OCI-LY1 (cell line): ENCODE data around the gene HDGFL2.
A peak's percentile ranks its signal among the peaks of the same experiment; 100 is the strongest.

ENCODE experiments used
- H2AFZ ChIP-seq: fragments of 200-600 bp; sonication (generic), shearing (Covaris generic); 2 replicates; pipeline ENCODE4 v1.6.0; 2014; ENCODE audit warnings: antibody characterized with exemption, mild to moderate bottlenecking, low read length
- H3F3A ChIP-seq: fragments of 200-600 bp; sonication (generic), shearing (Covaris generic); 2 replicates; pipeline ENCODE4 v1.6.0; 2014; ENCODE audit warnings: mild to moderate bottlenecking, antibody characterized with exemption, low read length, moderate library complexity; ENCODE audit not compliant: insufficient read depth
- H3K27ac ChIP-seq: fragments of 200-600 bp; sonication (generic); 2 replicates; pipeline ENCODE4 v1.5.1; 2014; ENCODE audit warnings: low read length, mixed run types, mild to moderate bottlenecking, low read depth; ENCODE audit not compliant: poor library complexity, severe bottlenecking
- H3K27me3 ChIP-seq: fragments of 200-600 bp; sonication (generic); 2 replicates; pipeline ENCODE4 v1.6.0; 2014; ENCODE audit warnings: antibody characterized with exemption, mild to moderate bottlenecking, low read length, moderate library complexity; ENCODE audit not compliant: insufficient read depth
- H3K36me3 ChIP-seq: fragments of 200-600 bp; sonication (generic); 2 replicates; pipeline ENCODE4 v1.6.1; 2014; ENCODE audit warnings: mild to moderate bottlenecking, antibody characterized with exemption, low read length, moderate library complexity, mixed read lengths; ENCODE audit not compliant: insufficient read depth
- H3K4me1 ChIP-seq: fragments of 200-600 bp; sonication (generic); 2 replicates; pipeline ENCODE4 v1.5.1; 2014; ENCODE audit warnings: mild to moderate bottlenecking, low read length, moderate library complexity; ENCODE audit not compliant: insufficient read depth, severe bottlenecking
- H3K4me2 ChIP-seq: fragments of 200-600 bp; sonication (generic), shearing (Covaris generic); 2 replicates; pipeline ENCODE4 v1.6.1; 2014; ENCODE audit warnings: low read length
- H3K4me3 ChIP-seq: fragments of 200-600 bp; sonication (generic); 2 replicates; pipeline ENCODE4 v1.5.1; 2014; ENCODE audit warnings: low read length, low read depth, mild to moderate bottlenecking, mixed read lengths; ENCODE audit not compliant: poor library complexity, severe bottlenecking
- H3K79me2 ChIP-seq: fragments of 200-600 bp; shearing (Covaris generic); 2 replicates; pipeline ENCODE4 v1.6.1; 2016; ENCODE audit warnings: mixed run types, low read length, mixed read lengths; ENCODE audit not compliant: insufficient read depth
- H3K9ac ChIP-seq: fragments of 200-600 bp; sonication (generic), shearing (Covaris generic); 2 replicates; pipeline ENCODE4 v1.6.1; 2014; ENCODE audit warnings: mild to moderate bottlenecking, low read length, mixed read lengths
- H3K9me2 ChIP-seq: fragments of 200-600 bp; sonication (generic), shearing (Covaris generic); 2 replicates; pipeline ENCODE4 v1.6.1; 2014; ENCODE audit warnings: low read depth, mild to moderate bottlenecking, low read length, mixed read lengths
- H3K9me3 ChIP-seq: fragments of 200-600 bp; shearing (Covaris generic); 2 replicates; pipeline ENCODE4 v1.6.1; 2014; ENCODE audit warnings: low read length, mixed read lengths
- H4K20me1 ChIP-seq: fragments of 200-600 bp; sonication (generic), shearing (Covaris generic); 2 replicates; pipeline ENCODE4 v1.6.0; 2016; ENCODE audit warnings: mild to moderate bottlenecking, low read length; ENCODE audit not compliant: insufficient read depth
- CTCF ChIP-seq: fragments of 200-600 bp; sonication (generic), shearing (Covaris generic); IDR thresholded peaks from 2 replicates; pipeline ENCODE4 v1.5.1; 2017; ENCODE audit warnings: mild to moderate bottlenecking, antibody characterized with exemption, low read length, moderate library complexity, mixed read lengths
- EZH2 ChIP-seq: fragments of 200-600 bp; sonication (generic), shearing (Covaris generic); IDR thresholded peaks from 2 replicates; pipeline ENCODE4 v1.8.0; 2017; ENCODE audit warnings: borderline replicate concordance, mixed run types, mild to moderate bottlenecking, antibody characterized with exemption, low read length, moderate library complexity, mixed read lengths

HDGFL2 gene

GRCh38 chr19:4472174-4472974, at the start of gene HDGFL2:
Gene HDGFL2, plus strand, starts transcription at chr19:4472297. Its CDS starts 54 bp downstream, at chr19:4472351.
- no peaks in the 10 kb centered on the region for H3F3A ChIP-seq
- no peaks in the 10 kb centered on the region for H3K9me2 ChIP-seq
- no peak within 1 kb of the TSS; the same call in 1 of the 2 replicates for H2AFZ ChIP-seq
- H3K27ac ChIP-seq, result peak within 1 kb of the TSS; percentile 91
- no peaks in the 10 kb centered on the region for H4K20me1 ChIP-seq
- H3K4me2 ChIP-seq, result peak within 1 kb of the TSS; percentile 76
- peaks cover 18% of the 10 kb centered on the region for H3K36me3 ChIP-seq
- H3K9me3 ChIP-seq, result no peaks in the 10 kb centered on the region
- H3K4me1 ChIP-seq, result peaks cover 35% of the 10 kb centered on the region
- peaks cover 11% of the 10 kb centered on the region for H3K79me2 ChIP-seq
- H3K4me3 ChIP-seq, result peak within 1 kb of the TSS; percentile 99
- H3K27me3 ChIP-seq, result no peaks in the 10 kb centered on the region
- H3K9ac ChIP-seq, result peak within 1 kb of the TSS; percentile 90
- no peak for TF ChIP-seq EZH2
- TF ChIP-seq CTCF, result no peak

- no peak overlapping the region for H2AFZ ChIP-seq
- no peak overlapping the region for H3K27ac ChIP-seq
- H3K27me3 ChIP-seq, result no peaks in the 10 kb centered on the region
- H4K20me1 ChIP-seq, result no peaks in the 10 kb centered on the region
- H3K9me2 ChIP-seq, result no peaks in the 10 kb centered on the region
- H3K9me3 ChIP-seq, result no peaks in the 10 kb centered on the region
- H3K79me2 ChIP-seq, result no peaks in the 10 kb centered on the region
- H3K9ac ChIP-seq, result no peak overlapping the region
- H3F3A ChIP-seq, result no peaks in the 10 kb centered on the region
- no peak overlapping the region for H3K4me3 ChIP-seq
- H3K4me2 ChIP-seq, result no peak overlapping the region
- H3K36me3 ChIP-seq, result peaks cover 67% of the 10 kb centered on the region
- no peaks in the 10 kb centered on the region for H3K4me1 ChIP-seq
- TF ChIP-seq EZH2, result no peak
- TF ChIP-seq CTCF, result no peak
Measured at GRCh38 chr19:4423416-4424126, 48.5 kb upstream of the HDGFL2 start.

- no peaks in the 10 kb centered on the region for H3K4me1 ChIP-seq
- H3K9me2 ChIP-seq, result no peaks in the 10 kb centered on the region
- no peaks in the 10 kb centered on the region for H3K27me3 ChIP-seq
- H3K9me3 ChIP-seq, result no peaks in the 10 kb centered on the region
- TF ChIP-seq CTCF (no peak), EZH2 (no peak)
- no peak overlapping the region for H3K27ac ChIP-seq
- no peaks in the 10 kb centered on the region for H3F3A ChIP-seq
- H2AFZ ChIP-seq, result no peak overlapping the region
- H3K79me2 ChIP-seq, result no peaks in the 10 kb centered on the region
- H4K20me1 ChIP-seq, result no peaks in the 10 kb centered on the region
- no peak overlapping the region for H3K4me2 ChIP-seq
- peaks cover 76% of the 10 kb centered on the region for H3K36me3 ChIP-seq
- no peak overlapping the region for H3K4me3 ChIP-seq
- no peak overlapping the region for H3K9ac ChIP-seq
Measured at GRCh38 chr19:4425537-4425936, 46.6 kb upstream of the HDGFL2 start.
